Measurements from ENCODE around the gene PTAFR.

The PTAFR gene

DNA sequence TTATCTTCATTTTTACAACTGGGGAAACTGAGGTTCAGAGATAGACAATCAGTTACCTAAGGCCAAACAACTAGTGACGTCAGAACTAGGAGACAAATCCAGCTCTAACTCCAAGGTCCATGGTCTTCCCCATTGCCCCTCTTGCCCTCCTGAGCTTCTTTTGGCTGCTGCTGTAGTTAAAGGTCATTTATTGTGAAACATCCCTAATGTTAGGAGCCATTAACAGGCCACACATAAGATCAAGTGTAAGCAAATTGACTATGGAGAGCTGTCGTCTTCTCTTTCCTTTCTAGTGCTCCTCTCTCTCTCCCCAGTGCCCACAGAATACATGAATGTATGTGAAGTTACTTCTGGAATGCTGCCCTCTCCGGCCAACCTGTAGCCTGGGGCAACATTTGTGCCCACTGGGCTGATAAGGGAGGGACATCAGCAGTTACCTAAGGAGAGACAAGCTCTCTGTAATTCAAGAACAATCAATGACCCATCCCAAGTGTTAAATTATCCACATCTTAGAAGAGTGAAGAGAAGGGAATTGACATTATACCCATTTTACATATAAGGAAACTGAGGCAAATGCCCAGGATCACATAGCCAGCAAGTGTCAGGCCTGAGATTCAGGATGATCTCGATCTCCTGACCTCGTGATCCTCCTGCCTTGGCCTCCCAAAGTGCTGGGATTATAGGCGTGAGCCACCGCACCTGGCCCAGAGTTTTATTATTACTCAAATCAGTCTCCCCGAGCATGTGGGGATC is 40.1 kb downstream of the PTAFR start:
- no peaks in the 10 kb centered on the region for H3K79me2 ChIP-seq (ENCODE audit: control insufficient read depth, low read length)
- H3K4me3 ChIP-seq (ENCODE audit: low read length), result peak overlapping the region; percentile 58
- H3K27ac ChIP-seq (ENCODE audit: low read depth, low read length), result peak overlapping the region; percentile 67; the same call in 1 of the 2 replicates
- peaks cover 3% of the 10 kb centered on the region; the same call in 1 of the 2 replicates for H3K36me3 ChIP-seq (ENCODE audit: control insufficient read depth, low read length)
- H3K4me1 ChIP-seq (ENCODE audit: control insufficient read depth, low read length), result peaks cover 82% of the 10 kb centered on the region
- TF ChIP-seq, protein P1, sequence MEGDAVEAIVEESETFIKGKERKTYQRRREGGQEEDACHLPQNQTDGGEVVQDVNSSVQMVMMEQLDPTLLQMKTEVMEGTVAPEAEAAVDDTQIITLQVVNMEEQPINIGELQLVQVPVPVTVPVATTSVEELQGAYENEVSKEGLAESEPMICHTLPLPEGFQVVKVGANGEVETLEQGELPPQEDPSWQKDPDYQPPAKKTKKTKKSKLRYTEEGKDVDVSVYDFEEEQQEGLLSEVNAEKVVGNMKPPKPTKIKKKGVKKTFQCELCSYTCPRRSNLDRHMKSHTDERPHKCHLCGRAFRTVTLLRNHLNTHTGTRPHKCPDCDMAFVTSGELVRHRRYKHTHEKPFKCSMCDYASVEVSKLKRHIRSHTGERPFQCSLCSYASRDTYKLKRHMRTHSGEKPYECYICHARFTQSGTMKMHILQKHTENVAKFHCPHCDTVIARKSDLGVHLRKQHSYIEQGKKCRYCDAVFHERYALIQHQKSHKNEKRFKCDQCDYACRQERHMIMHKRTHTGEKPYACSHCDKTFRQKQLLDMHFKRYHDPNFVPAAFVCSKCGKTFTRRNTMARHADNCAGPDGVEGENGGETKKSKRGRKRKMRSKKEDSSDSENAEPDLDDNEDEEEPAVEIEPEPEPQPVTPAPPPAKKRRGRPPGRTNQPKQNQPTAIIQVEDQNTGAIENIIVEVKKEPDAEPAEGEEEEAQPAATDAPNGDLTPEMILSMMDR (IDR thresholded peaks at IDR 0.05; ENCODE audit: low read depth, low read length, poor library complexity, severe bottlenecking), result no peak
- TF ChIP-seq EZH2phosphoT487 (IDR thresholded peaks at IDR 0.05; ENCODE audit: borderline replicate concordance, low read length), result no peak
- peaks cover 16% of the 10 kb centered on the region for H3K9me3 ChIP-seq (ENCODE audit: control insufficient read depth, insufficient read depth, low read length)
- H3K4me2 ChIP-seq (ENCODE audit: low read length), result peak overlapping the region; percentile 82
- H3F3A ChIP-seq (ENCODE audit: control insufficient read depth, insufficient read depth), result peaks cover 21% of the 10 kb centered on the region
- no peaks in the 10 kb centered on the region for H4K20me1 ChIP-seq (ENCODE audit: control insufficient read depth, insufficient read depth, low read depth, low read length)
- no peaks in the 10 kb centered on the region for H3K27me3 ChIP-seq (ENCODE audit: control insufficient read depth, low read length)
- no peaks in the 10 kb centered on the region for H3K9me2 ChIP-seq (replicated peaks; ENCODE audit: control insufficient read depth, low read length)

DNA sequence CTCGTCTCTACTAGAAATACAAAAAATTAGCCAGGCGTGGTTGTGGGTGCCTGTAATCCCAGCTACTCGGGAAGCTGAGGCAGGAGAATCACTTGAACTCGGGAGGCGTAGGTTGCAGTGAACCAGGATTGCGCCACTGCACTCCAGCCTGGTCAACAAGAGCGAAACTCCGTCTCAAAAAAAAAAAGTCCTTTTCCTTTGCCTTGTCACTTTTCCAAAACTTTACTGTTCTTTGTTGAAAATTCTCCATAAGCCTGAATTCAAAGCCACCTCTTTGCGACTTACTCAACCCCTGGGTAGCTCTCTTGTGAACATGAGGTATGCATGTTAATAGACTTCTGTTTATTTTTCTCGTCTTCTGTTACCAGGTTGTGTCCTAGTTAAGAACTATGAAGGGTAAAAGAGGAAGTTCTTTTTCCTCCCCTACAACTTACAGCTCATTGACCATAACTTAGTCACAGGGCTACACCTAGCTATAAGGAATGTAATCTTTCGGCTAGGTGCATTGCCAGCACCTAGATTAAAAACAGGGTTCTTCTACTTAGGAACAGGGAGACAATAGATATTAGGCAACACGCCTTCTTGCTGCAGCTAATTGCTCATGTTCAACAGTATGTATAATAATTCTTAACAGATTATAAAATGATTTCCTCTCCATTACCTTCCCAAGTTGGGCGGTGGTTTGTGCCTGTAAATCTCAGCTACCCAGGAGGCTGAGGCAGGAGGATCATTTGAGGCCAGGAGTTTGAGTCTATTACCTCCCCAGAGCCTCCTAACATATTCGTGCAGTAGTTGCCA is 40.9 kb downstream of the PTAFR start:
- Histone ChIP-seq H3K9me2 (replicated peaks; ENCODE audit: control insufficient read depth, low read length) (no peaks in the 10 kb centered on the region), H3K4me2 (ENCODE audit: low read length) (peak overlapping the region; percentile 82), H3F3A (ENCODE audit: control insufficient read depth, insufficient read depth) (peaks cover 26% of the 10 kb centered on the region), H3K79me2 (ENCODE audit: control insufficient read depth, low read length) (no peaks in the 10 kb centered on the region), H3K27me3 (ENCODE audit: control insufficient read depth, low read length) (no peaks in the 10 kb centered on the region), H3K4me1 (ENCODE audit: control insufficient read depth, low read length) (peaks cover 82% of the 10 kb centered on the region), H3K9me3 (ENCODE audit: control insufficient read depth, insufficient read depth, low read length) (peaks cover 16% of the 10 kb centered on the region), H3K27ac (ENCODE audit: low read depth, low read length) (peak overlapping the region; percentile 67), H3K4me3 (ENCODE audit: low read length) (peak overlapping the region; percentile 58), H3K36me3 (ENCODE audit: control insufficient read depth, low read length) (peaks cover 3% of the 10 kb centered on the region; the same call in 1 of the 2 replicates), H4K20me1 (ENCODE audit: control insufficient read depth, insufficient read depth, low read depth, low read length) (no peaks in the 10 kb centered on the region)
- TF ChIP-seq, protein P1 (IDR thresholded peaks at IDR 0.05; ENCODE audit: low read depth, low read length, poor library complexity, severe bottlenecking), result no peak
- no peak for TF ChIP-seq EZH2phosphoT487 (IDR thresholded peaks at IDR 0.05; ENCODE audit: borderline replicate concordance, low read length)

DNA sequence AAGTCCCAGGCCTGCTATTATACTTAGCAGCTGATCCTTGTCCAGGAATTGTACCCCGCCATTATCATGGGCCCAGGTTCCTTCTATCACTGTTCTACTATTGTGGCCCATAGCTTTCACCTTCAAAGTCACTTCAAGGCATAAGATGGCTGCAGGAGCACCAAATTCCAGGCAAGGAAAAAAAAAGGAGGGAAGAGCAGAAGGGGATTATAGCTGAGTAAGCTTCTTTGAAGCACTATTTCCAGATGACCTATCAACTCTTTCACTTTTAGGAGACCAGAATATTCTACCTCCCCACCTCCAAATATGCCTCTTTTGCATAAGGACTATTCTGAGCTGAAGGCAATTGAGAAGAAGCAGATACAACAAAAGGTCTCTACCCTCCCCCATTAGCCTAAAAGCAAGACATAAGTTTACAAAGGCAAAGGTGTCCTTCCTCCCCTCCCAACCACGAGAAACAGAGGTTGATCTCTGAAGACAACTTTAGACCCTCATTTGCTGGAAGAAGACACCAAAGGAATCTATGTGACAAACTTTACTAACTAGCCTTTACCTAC is 41.8 kb downstream of the PTAFR start:
- Histone ChIP-seq H3K36me3 (ENCODE audit: control insufficient read depth, low read length) (peaks cover 3% of the 10 kb centered on the region; the same call in 1 of the 2 replicates), H4K20me1 (ENCODE audit: control insufficient read depth, insufficient read depth, low read depth, low read length) (no peaks in the 10 kb centered on the region), H3K27ac (ENCODE audit: low read depth, low read length) (peak overlapping the region; percentile 67), H3K4me2 (ENCODE audit: low read length) (peak overlapping the region; percentile 82), H3K4me3 (ENCODE audit: low read length) (peak overlapping the region; percentile 58), H3K27me3 (ENCODE audit: control insufficient read depth, low read length) (no peaks in the 10 kb centered on the region), H3K79me2 (ENCODE audit: control insufficient read depth, low read length) (no peaks in the 10 kb centered on the region), H3K9me2 (replicated peaks; ENCODE audit: control insufficient read depth, low read length) (no peaks in the 10 kb centered on the region), H3K9me3 (ENCODE audit: control insufficient read depth, insufficient read depth, low read length) (peaks cover 16% of the 10 kb centered on the region), H3F3A (ENCODE audit: control insufficient read depth, insufficient read depth) (peaks cover 27% of the 10 kb centered on the region), H3K4me1 (ENCODE audit: control insufficient read depth, low read length) (peaks cover 75% of the 10 kb centered on the region)
- TF ChIP-seq, protein P1 (IDR thresholded peaks at IDR 0.05; ENCODE audit: low read depth, low read length, poor library complexity, severe bottlenecking), result no peak
- TF ChIP-seq EZH2phosphoT487 (IDR thresholded peaks at IDR 0.05; ENCODE audit: borderline replicate concordance, low read length), result no peak
